Stimulated activated CD4-positive, alpha-beta T cell treated with anti-CD3 and anti-CD28 coated beads, Interleukin-1b, Interleukin-23, amount 100 ng/mL, for 48 hours (primary cell): ENCODE results near the gene YES1.
"Not testable (repeated sequence)": the region's sequence is repeated elsewhere in the genome, so short reads cannot be mapped to it uniquely, and the experiment has no call there.

Experiments used
- DNase-seq: peaks from one replicate; pipeline ENCODE4 v3.0.0-alpha.2; 2020

YES1 gene

DNA sequence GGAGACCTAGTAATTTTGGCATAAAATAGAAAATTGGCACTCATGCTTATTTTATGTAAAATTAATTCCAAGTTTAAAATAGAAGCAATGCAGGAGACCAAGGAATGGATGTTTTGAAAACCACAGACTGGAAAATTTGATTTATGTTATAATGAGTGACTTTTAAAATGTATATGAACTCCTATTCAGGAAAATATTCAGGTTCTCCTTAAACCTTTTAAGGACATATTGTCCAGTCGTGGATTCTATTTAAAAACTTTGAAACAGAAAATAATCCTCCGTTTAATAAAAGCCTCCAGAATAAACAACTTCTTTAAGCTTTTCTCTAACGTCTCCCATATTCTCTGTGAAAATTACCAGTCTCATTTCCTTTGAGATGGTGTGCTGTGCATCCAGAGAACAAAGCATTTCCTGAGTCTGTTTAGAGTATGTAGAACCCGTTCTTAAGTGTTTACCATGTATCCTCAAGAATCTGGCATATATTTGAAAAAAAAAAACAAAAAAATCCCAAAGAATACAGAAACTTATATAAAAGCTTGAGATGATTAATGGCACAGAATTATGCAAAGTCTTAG lies 8.6 kb upstream of the YES1 start:
- no peak for DNase-seq

DNA sequence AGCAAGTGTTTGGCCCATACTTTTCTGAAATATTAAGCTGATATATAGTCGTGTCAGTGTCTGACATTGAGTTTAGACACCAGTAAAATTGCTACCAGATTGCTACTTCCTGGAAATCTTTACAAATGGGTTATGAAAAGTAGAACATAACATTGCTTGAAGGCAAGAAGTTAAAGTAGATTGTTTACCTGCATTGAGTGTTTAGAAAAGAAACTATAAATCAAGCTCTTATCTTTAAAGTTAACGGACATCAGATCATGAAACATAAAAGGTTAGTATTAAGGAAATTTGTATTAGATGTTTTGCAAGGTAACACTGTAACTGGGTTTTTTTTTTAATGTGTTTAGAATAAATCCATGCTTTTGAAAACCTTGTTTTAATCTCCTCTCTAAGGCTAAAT lies 4.8 kb upstream of the YES1 start:
- no peak for DNase-seq

DNA sequence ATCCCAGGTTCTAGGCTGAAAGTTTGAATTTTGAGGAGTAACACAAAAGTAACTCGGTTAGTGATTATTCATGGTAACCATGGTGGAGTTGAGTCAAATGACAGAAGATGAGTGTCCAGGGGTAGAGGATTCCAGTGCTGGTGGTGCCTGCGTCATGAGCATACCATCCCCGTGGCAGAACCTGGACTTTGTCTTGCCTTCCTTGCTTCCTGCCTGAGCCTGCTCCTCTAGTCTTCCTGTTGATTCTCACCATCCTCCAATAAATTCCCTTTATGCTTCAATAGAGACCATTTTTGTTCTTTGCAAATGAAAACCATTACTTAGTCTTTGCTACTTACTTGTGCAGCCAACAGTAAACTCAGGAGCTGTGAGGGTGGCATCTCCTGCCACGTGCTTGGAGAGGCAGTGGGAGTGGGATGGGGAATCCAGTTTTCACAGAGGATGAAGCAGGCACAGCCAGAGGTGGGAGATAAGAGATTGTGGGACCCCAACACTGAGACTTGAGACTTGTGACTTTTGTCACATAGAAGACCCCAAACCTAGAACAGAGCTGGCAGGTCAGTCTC lies 4.1 kb upstream of the YES1 start:
- no peak for DNase-seq

DNA sequence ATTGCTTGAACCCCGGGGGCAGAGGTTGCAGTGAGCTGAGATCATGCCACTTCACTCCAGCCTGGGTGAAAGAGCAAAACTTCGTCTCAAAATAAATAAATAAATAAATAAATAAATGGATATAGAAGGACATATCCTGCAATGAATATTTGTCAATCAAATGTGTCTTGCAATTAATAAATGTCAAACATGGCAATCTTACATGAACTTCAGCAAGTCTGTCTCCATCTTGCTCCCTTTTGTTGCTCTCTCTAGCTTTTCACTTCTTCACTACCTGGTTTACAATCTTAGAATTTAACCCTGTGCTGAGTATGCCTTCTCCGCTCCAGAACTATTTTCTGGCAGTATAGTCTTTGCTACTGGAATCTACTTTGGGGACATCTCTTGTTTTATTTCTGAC lies 3.3 kb upstream of the YES1 start:
- DNase-seq: no peak

DNA sequence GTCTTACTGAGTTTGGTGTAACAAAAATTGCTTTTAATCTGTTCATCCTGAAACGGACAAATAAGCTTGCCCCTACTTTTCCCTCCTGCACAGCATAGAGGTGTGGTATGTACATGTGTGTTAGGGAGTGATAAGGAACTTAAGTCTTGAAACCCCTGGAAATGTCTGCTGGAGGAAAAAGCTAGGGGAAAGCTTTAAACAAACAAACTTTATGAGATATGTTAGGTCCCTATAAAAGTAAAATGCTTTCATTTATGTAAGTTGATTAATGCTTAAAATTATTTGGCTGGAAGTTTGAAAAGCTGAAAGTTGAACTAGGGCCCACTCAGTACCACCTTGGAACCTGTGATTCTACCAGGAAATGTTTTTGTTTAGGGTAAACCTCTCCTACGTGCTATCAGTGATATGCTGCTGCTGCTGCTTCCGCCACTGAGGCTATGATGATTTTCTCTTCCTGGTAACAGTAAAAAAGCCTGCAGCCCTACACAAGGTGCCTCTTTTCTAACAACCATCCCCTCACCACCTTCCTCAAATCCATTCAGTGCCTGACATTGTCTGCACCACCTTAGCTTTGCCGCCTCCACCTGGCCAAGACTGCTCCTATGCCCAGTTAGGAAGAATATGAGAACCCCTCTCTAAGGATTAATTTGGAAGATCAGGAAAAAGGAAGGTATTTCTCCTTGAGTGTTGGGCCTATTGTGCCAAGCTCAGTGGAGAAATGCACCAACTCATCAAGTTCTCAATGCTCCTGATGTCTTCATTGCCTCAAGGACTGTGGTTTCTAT lies 2.5 kb upstream of the YES1 start:
- DNase-seq: no peak

DNA sequence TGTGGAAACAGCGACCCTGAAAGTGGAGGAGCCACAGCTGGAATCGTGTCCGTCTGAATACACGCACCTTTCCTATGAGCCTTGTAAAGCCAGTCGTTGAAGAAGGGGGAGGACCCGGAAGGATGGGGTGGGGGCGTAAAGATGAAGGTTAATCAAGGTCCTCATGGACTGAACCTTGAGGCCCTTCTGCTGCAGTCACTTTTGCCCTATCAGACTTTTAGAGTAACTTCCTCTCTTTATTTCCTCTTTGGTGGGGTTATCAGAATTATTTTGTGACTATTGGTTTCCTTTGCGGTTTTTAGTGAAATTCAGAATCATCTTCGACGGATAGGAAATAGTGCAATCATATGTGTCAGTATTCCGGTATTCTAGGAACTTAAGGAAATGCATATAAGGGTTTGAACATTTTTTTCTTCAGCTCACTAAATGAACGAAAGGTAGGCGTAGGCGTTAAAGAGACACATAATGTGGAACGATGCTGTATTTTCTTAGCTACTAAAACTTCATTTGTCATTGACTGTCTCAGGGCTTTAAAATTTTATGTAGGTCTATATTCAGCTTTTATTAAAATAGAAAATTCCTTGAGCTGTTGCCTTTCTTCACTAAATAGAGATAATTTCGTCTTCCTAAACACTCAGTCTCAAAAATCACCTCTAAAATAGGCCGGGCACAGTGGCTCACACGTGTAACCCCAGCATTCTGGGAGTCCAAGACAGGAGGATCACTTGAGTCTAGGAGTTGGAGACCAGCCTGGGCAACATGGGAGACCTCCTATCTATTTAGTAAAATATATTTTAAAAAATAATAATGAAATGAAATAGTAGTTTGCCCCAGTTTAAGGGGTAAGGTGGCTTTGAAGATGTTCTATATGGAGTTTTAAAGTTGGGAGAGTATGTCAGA lies 1.4 kb upstream of the YES1 start:
- DNase-seq: no peak

DNA sequence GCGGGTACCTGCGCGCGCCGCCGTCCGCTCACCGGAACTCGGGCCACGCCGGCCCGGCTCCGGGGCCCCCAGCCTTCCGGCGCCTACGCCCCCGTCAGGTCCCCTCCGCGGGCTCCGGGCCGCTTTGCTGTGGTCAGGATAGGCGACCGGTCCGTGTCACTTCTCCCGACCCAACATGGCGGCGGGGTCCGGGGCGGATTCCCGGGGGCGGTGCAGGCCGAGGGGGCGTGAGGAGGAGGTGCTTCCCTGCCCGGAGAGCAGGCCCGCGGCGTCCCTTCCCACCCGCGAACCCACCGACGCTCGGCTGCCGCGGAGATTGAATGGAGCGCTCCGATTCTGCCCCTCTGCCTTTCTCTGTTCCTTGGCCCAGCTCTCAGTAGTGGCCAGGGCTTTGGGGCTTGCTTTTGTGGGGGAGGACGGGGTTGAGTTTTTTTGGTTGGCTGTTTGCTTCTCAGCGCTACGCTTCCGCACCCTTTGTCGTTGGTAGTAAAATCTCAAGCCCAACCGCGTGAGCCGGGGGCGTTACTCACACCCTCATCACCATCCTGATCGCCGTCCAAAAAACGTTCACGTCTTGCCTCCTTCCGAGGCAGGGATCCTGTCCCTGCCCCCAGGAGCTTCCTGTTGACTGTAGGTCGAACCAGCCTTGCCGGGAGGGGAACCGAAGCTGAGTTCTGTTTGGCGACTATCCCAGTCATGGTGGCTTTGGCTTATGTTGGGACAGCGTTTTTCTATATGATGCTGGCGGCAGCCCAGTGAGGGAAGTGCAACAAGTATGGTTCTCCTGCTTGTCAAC lies 532 bp upstream of the YES1 start:
- DNase-seq: peak; percentile 80

DNA sequence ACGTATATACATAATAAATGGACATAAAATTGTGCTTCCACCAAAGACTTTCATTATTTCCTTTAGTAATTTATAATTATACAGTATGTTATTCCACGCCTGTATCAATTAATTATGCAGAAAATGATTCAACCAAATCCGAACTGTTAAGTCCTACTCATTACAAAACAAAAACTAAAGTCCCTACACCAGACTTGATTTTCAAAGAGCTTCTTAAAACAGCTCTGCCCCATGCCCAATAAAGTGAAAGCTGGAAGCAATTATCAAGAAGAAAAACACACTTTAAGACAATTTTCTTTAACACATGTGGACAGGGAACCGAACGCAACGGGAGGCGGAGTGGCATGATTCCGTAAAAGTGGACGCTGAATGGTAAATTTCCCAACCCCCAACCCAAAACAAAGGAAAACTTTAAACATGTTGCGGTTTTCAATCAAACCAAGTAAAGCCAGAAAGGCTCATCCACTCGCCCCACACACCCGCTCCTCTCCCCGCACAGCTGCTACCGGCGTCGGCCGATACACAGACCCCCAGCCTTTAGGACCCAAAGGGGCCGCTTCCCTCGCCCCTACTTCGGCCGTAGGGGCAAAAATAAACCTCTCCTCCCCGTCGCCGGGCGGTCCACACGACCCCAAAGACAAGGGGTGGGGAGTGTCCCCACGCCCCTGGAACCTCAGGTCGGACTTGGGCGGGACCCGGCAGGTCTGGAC lies 705 bp downstream of the YES1 start:
- no peak for DNase-seq

DNA sequence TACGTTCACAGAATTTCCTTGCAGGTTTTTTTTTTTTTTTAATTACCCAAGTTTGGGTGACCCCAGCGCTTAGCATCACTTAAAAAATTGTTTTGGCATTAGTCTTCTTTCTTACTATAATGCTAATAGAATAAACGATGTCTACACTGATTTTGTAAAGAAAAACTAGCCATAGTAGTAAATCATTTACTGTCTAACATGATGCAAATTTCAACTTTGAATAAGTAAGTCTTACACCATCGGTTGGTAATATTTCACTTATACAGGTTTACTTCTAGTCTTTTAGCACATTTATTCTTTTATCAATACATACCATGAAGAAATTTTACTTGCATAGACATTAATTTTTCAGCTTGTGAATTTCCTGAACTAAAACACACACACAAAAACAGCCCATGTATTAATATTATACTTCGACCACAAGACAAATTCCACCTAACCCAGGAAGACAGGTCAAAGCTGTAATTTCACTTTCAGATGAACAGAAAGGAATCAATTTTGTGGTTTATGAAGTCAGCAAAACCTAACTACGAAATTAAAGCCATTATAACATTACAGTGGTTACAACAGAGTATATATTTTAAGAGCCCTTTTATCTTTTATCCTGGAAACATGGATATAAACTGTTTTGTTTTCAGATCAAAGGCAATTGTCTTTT lies 1.9 kb downstream of the YES1 start:
- no peak for DNase-seq

DNA sequence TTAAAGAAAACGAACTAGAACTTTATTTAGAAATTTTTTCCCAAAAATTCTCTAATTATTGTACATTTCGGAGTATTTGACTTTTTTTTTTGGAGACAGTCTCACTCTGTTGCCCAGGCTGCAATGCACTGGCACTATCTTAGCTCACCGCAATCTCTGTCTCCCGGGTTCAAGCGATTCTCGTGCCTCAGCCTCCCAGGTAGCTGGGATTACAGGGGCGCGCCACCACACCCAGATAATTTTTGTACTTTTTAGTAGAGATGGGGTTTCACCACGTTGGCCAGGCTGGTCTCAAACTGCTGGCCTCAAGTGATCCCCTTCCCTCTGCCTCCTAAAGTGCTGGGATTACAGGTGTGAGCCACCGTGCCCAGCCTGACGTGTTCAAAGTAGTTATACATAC lies 2.8 kb downstream of the YES1 start:
- not testable (repeated sequence) for DNase-seq

DNA sequence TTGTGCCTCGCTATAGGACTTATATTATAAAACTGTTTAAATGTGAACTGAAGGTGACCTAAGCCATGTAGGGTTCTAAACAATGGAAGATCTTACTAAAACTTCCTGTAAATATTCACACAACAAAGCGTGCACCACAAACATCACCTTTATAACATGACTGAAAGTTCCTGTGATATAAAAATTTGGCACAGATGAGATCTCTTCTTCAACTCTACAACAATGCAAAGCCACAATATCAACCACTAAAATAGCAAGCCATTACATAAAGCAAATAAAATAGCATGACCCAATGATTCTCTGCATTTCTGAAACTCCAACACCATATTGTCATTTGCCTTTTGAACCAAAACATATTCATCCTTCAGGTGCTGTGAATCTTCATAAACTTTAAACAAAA lies 3.5 kb downstream of the YES1 start:
- no peak for DNase-seq

DNA sequence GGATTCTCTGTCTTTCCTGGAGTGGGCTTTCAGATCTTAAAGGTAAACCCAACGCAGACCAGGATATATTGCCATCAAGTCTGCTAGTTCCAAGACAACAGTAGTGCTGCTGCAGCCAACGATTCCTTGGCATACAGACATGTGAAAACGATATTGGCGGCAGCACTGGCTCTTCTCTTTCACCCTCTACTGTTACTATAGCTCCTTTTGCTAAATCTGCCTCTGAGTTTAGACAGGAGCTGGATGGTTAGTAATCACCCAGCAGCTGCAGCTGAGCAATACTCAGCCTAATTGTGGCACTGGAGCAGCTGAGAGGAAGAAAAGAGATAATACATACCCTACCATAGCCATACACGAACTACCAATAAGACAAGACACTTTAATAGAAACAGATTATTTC lies 4.0 kb downstream of the YES1 start:
- no peak for DNase-seq

DNA sequence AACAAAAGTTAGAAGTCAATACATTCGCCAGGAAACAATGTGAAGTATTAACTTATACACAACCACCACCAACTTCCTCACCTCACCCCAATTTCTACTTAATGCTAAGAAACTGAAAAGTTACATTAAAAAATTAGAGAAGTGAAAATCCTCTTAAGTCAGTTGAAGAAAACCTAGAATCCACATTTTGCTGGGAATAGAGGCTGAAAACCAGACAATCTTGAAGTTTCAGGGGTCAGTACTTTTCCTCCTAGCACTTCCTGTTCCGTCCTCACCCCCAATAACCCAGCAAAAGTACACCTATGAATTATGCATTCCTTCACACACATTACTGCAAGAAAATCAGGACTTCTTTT lies 6.3 kb downstream of the YES1 start:
- no peak for DNase-seq

DNA sequence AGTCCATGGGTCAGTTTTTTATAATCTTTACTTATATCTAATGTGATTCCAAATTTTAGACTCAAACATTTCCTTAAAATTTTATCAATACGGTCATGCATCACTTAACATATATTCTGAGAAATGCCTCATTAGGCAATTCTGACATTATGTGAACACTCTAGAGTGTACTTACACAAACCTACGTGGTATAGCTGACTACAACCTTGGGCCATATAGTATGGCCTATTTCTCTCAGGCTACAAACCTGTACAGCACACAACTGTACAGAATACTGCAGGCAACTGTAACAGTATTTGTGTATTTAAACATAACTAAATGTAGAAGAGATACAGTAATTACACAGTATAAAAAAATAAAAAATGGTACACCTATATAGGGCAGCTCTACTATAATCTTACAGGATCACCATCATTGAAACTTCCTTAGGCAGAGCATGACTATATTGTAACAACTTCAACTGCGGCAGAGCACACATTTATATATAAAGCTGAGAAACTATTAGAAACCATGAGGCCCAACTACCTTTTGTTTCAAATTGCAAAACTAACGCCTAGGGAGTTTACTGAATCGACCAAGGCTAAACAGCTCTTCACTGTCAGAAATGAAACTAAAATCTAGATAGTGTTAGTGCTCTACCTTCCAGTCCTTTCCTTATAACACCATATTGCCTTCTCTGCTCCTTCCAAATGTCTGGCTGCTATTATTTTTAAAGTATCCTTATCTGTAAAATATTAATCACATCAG lies 6.9 kb downstream of the YES1 start:
- DNase-seq: no peak

DNA sequence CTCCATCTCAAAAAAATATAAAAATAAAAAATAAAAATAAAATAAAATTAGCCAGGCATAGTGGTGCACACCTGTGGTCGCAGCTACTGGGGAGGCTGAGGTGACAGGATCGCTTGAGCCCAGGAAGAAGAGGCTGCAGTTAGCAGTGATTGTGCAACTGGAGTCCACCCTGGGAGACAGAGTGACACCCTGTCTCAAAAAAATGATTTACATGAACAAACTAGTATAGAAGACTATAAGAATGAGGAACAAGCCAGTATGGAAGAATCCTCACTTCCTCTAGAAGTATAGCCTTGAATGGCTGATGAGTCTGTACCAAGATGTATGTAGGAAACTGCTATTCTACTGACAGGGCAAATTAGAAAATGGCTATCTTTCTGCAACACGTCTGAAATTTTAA lies 10.9 kb downstream of the YES1 start:
- DNase-seq: no peak

DNA sequence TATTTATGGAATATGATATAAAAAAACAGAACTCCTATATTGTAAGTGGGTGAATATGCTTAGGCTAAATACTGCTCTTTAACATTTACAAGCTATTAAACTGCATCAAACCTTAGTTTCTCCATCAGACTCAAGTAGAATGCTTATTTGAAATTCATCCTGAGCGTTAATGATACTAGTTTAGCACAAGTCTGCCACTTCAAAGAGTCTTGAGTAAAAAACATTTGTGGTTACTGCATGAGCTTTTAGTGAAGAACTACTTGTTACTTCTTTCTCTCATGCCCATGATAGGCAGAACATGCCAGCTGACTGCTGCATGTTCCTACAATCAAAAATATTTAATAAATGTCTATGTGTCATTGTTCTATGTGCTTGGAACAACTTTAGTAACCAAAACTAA lies 12.1 kb downstream of the YES1 start:
- no peak for DNase-seq

DNA sequence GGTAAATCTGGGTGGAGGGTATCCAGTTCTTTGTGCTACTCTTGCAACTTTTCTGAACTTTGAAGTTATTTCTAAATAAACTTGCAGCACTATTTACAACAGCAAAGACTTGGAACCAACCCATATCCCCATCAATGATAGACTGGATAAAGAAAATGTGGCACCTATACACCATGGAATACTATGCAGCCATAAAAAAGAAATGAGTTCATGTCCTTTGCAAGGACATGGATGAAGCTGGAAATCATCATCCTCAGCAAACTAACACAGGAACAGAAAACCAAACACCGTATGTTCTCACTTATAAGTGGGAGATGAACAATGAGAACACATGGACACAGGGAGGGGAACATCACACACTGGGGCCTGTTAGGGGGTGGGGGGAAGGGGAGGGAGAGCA lies 16.7 kb downstream of the YES1 start:
- DNase-seq: not testable (repeated sequence)

DNA sequence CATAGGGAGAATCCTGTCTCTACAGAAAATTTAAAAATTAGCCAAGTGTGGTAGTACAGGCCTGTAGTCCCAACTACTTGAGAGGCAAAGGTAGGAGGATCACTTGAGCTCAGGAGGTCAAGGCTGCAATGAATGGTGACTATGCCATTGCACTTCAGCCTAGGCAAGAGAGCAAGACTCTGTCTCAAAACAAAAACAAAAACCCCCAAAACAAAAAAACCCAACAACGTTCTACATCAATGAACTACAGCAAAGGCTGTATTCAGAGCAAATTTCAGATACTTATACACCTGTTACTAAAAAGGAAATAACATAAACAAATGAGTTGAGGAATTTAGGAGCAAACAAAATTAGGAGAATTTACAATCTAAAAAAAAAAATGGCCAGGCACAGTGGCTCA lies 22.6 kb downstream of the YES1 start:
- no peak for DNase-seq

DNA sequence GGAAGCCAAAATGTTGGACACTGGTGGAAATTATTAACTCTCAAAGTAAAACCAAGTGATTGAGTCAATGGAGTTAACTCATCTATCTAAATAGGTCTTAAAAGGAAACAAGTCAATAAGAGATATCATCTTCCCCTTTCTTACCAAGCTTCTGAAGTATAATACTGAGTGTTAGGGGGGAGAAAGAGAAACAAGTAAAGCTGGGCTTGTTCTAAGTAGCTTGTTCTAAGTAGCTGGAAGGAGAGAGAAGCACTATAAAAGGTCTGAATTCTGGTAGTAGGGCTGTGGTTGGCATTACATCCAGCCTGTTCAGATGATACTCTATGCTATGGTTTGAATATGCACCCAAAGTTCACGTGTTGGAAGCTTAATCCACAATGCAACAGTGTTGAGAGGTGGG lies 26.8 kb downstream of the YES1 start:
- DNase-seq: no peak

DNA sequence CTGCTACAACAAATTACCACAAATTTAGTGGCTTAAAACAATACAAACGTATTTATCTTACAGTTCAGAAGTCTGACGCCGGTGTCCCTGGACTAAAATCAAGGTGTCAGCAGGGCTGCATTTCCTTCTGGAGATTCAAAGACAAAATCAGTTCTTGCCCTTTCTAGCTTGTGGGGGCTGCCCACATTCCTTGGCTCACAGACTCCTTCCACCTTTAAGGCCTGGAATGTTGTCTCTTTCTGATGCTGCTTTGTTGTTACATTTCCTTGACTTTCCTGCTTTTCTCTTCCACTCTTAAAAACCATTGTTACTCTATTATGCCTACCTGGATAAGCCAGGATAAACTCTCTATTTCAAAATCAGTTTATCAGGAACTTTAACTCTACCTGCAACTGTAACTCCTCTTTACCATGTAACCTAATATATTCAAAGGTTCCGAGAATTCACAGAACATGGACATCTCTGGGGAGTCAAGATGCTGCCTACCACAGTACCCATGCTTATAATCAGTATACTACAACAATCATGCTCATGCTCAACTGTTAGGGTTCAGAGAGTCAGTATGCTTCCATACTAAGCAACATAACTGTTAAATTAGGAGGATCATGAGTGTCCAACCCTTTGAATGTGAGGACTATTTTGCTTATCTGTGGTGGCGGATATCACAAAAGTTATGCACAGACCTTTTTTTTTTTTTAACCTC lies 27.4 kb downstream of the YES1 start:
- no peak for DNase-seq
